OCI-LY7 (cell line): Measurements from ENCODE around the gene KCNC1.

ENCODE experiments used
- EZH2phosphoT487 ChIP-seq: fragments of 200-600 bp; sonication (generic); IDR thresholded peaks from 2 replicates; pipeline ENCODE4 v1.6.1; 2018; ENCODE audit warnings: low read depth, borderline replicate concordance, mild to moderate bottlenecking, mixed run types, antibody characterized with exemption, low read length, moderate library complexity, mixed read lengths
- TF ChIP-seq, protein P1 (sequence below): fragments of 200-600 bp; sonication (generic); conservative IDR thresholded peaks from 2 replicates; pipeline ENCODE4 v1.5.1; 2014; ENCODE audit warnings: mild to moderate bottlenecking, antibody characterized with exemption, low read length, moderate library complexity, mixed read lengths

- TF ChIP-seq, protein P1, sequence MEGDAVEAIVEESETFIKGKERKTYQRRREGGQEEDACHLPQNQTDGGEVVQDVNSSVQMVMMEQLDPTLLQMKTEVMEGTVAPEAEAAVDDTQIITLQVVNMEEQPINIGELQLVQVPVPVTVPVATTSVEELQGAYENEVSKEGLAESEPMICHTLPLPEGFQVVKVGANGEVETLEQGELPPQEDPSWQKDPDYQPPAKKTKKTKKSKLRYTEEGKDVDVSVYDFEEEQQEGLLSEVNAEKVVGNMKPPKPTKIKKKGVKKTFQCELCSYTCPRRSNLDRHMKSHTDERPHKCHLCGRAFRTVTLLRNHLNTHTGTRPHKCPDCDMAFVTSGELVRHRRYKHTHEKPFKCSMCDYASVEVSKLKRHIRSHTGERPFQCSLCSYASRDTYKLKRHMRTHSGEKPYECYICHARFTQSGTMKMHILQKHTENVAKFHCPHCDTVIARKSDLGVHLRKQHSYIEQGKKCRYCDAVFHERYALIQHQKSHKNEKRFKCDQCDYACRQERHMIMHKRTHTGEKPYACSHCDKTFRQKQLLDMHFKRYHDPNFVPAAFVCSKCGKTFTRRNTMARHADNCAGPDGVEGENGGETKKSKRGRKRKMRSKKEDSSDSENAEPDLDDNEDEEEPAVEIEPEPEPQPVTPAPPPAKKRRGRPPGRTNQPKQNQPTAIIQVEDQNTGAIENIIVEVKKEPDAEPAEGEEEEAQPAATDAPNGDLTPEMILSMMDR = no peak
- TF ChIP-seq EZH2phosphoT487 = no peak
These were observed 11.5 kb downstream of the KCNC1 start for GRCh38 chr11:17746096-17746495.
